ENCODE data around the gene ZNF484.

Gene ZNF484

DNA sequence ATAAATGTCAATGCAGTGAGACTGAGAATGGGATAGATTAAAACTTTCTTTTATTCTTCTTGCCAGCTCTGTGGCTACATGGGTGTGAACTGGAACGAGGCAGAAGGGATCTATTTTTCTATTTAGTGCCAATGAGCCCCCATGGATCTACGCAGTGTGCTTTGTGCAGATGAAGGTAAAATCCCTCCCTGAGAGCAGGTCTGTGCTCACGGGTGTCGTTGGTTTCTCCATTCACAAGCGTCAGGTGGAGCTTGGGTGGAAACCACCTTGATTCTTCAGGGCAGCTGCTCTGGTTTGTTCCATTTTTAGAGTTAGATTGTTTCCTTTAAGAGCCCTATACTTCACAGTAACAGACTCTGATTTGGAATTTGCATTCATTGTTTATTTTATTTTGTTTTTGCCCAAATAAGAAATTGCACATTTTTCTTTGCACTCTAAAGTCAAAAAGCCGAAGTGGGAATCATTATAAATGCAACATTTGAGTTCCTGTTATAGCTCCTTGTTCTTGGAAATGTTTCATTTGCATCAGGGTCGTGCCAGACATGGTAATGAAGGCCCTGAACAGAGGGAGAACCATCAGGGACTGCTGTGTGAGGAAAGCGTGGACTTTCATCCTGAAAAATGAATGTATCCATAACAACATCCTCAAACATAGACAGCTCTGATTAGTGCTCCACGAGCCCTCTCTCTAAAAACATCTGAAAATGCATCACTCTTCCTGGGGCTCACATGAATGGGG lies 82.1 kb downstream of the ZNF484 start:
- no peak for DNase-seq (ENCODE audit: extremely low read depth in 1 of 2, low read depth in 1 of 2)

Measured in stimulated activated CD8-positive, alpha-beta memory T cell treated with anti-CD3 and anti-CD28 coated beads, Interleukin-7, amount 100 ng/mL, for 48 hours (primary cell).